ENCODE measurements around the gene KCNG3. TPM values are rescaled to one million over a fixed set of nuclear protein-coding genes. Genes with fewer than 3 reads are reported as not detected.

Gene KCNG3
- total RNA-seq, 1 donor from 2014 or later = under 0.01 TPM

DNA sequence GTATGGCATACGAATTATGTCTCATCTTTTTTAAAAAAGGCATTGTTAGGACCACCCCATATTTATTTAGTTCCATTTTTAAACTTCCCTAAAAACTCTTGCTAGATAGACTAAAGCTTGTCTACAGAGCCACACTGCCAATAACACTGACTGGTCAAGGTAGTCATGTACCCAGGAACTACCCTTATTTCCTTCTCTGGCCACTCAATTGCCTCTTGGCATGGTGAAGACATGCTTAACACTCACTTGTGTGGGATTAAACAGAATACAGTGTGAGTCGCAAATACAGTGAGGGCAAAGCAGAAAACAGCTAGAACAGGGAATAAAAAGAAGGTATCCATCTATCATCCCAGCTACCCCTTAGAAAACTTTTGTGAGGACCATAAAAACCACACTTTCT is 57.4 kb downstream of the KCNG3 start:
- Histone ChIP-seq H3K36me3 (ENCODE audit: control insufficient read depth in 3 of 3, insufficient read depth in 3 of 3, low read length in 3 of 3) (no peaks in the 10 kb centered on the region), H3K27ac (ENCODE audit: low read depth, low read length) (no peak overlapping the region), H3K9ac (ENCODE audit: low read depth in 1 of 3, low read length in 3 of 3) (no peak overlapping the region), H3K4me1 (ENCODE audit: control insufficient read depth in 3 of 3, insufficient read depth in 3 of 3, low read length in 3 of 3) (no peaks in the 10 kb centered on the region), H3K4me3 (ENCODE audit: low read length in 3 of 3) (no peak overlapping the region), H3K27me3 (ENCODE audit: control insufficient read depth in 3 of 3, insufficient read depth in 3 of 3, low read length in 3 of 3) (no peaks in the 10 kb centered on the region), H3K9me3 (ENCODE audit: control insufficient read depth in 3 of 3, low read length in 3 of 3) (no peaks in the 10 kb centered on the region)

DNA sequence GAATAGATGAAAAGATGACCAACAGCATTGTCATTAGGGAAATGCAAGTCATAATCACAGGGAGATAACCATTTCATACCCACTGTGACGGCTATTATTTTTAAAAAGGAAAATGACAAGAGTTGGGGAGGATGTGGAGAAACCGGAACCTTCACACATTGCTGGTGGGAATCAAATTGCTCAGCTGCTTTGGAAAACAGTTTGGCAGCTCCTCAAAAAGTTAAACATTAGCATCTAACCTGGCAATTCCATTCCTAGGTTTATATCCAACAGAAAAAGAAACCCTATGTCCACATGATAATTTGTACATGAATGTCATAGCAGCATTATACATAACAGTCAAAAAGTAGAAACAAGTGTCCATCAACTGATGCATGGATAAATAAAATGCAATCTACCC is 58.2 kb downstream of the KCNG3 start:
- Histone ChIP-seq H3K27ac (ENCODE audit: low read depth, low read length) (no peak overlapping the region), H3K36me3 (ENCODE audit: control insufficient read depth in 3 of 3, insufficient read depth in 3 of 3, low read length in 3 of 3) (no peaks in the 10 kb centered on the region), H3K9me3 (ENCODE audit: control insufficient read depth in 3 of 3, low read length in 3 of 3) (no peaks in the 10 kb centered on the region), H3K4me3 (ENCODE audit: low read length in 3 of 3) (no peak overlapping the region), H3K9ac (ENCODE audit: low read depth in 1 of 3, low read length in 3 of 3) (no peak overlapping the region), H3K4me1 (ENCODE audit: control insufficient read depth in 3 of 3, insufficient read depth in 3 of 3, low read length in 3 of 3) (no peaks in the 10 kb centered on the region), H3K27me3 (ENCODE audit: control insufficient read depth in 3 of 3, insufficient read depth in 3 of 3, low read length in 3 of 3) (no peaks in the 10 kb centered on the region)

DNA sequence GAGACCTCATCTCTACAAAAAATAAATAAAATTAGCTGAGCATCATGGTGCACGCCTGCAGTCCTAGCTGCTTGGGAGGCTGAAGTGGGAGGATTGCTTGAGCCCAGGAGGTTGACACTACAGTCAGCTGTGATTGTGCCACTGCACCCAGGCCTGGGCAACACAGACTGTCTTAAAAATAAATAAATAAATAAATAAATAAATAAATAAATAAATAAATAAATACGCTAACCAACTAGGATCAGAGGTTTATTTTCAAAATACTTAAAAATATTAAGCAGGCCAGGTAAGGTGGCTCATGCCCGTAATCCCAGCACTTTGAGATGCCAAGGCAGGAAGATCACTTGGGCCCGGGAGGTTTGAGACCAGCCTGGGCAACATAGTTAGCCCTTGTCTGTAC is 63.6 kb downstream of the KCNG3 start:
- Histone ChIP-seq H3K9ac (ENCODE audit: low read depth in 1 of 3, low read length in 3 of 3) (no peak overlapping the region), H3K36me3 (ENCODE audit: control insufficient read depth in 3 of 3, insufficient read depth in 3 of 3, low read length in 3 of 3) (no peaks in the 10 kb centered on the region), H3K27ac (ENCODE audit: low read depth, low read length) (no peak overlapping the region), H3K9me3 (ENCODE audit: control insufficient read depth in 3 of 3, low read length in 3 of 3) (no peaks in the 10 kb centered on the region), H3K27me3 (ENCODE audit: control insufficient read depth in 3 of 3, insufficient read depth in 3 of 3, low read length in 3 of 3) (no peaks in the 10 kb centered on the region), H3K4me1 (ENCODE audit: control insufficient read depth in 3 of 3, insufficient read depth in 3 of 3, low read length in 3 of 3) (no peaks in the 10 kb centered on the region), H3K4me3 (ENCODE audit: low read length in 3 of 3) (no peak overlapping the region)

DNA sequence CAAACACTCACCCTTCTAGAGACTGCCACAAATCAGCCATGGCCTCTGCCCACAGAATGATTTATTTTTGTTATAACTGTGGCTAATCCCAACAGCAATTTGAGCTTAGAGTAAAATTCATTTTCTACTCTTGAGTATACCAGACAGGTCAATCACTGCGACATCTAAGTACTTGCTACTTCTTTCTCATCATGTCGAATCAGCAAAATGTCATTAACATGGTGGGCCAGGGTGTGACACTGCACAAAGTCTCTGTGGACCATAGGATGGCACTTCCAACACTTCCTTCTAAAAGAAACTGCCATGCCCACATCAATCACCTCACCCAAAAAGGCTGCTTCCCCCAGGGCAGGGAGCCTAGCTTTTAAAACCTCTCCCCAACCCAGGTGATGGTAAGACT is 64.4 kb downstream of the KCNG3 start:
- no peaks in the 10 kb centered on the region for H3K36me3 ChIP-seq (ENCODE audit: control insufficient read depth in 3 of 3, insufficient read depth in 3 of 3, low read length in 3 of 3)
- no peak overlapping the region for H3K27ac ChIP-seq (ENCODE audit: low read depth, low read length)
- no peaks in the 10 kb centered on the region for H3K4me1 ChIP-seq (ENCODE audit: control insufficient read depth in 3 of 3, insufficient read depth in 3 of 3, low read length in 3 of 3)
- H3K9ac ChIP-seq (ENCODE audit: low read depth in 1 of 3, low read length in 3 of 3) = no peak overlapping the region
- H3K9me3 ChIP-seq (ENCODE audit: control insufficient read depth in 3 of 3, low read length in 3 of 3) = no peaks in the 10 kb centered on the region
- H3K27me3 ChIP-seq (ENCODE audit: control insufficient read depth in 3 of 3, insufficient read depth in 3 of 3, low read length in 3 of 3) = no peaks in the 10 kb centered on the region
- H3K4me3 ChIP-seq (ENCODE audit: low read length in 3 of 3) = no peak overlapping the region

DNA sequence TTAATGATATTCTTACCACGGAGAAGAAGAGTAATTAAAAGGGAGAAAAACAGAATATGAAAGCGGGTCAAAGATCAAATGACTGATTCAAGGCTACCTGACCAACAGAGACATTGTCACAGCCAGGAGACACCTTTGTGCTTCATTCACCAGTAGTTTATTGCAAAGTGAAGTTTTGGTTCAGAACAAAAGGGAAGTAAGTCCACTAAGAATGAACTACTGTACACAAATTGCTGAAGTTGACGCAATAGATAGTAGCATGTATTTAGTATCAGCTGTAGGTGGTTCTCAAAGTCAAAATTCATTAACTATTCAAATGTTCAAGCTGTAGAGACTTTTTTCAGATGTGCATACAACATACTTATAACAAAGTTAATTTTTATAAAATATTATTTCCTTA is 68.1 kb downstream of the KCNG3 start:
- Histone ChIP-seq H3K4me3 (ENCODE audit: low read length in 3 of 3) (no peak overlapping the region), H3K27me3 (ENCODE audit: control insufficient read depth in 3 of 3, insufficient read depth in 3 of 3, low read length in 3 of 3) (peaks cover 0 to 4% (median 0%) of the 10 kb centered on the region in 3 donors), H3K36me3 (ENCODE audit: control insufficient read depth in 3 of 3, insufficient read depth in 3 of 3, low read length in 3 of 3) (no peaks in the 10 kb centered on the region), H3K27ac (ENCODE audit: low read depth, low read length) (no peak overlapping the region), H3K9ac (ENCODE audit: low read depth in 1 of 3, low read length in 3 of 3) (no peak overlapping the region), H3K9me3 (ENCODE audit: control insufficient read depth in 3 of 3, low read length in 3 of 3) (no peaks in the 10 kb centered on the region), H3K4me1 (ENCODE audit: control insufficient read depth in 3 of 3, insufficient read depth in 3 of 3, low read length in 3 of 3) (no peaks in the 10 kb centered on the region)

GRCh38 chr2:42424033-42424432 is 69.7 kb downstream of the KCNG3 start:
- H3K27me3 ChIP-seq (ENCODE audit: control insufficient read depth in 3 of 3, insufficient read depth in 3 of 3, low read length in 3 of 3) = peaks cover 0 to 4% (median 0%) of the 10 kb centered on the region in 3 donors
- H3K9ac ChIP-seq (ENCODE audit: low read depth in 1 of 3, low read length in 3 of 3) = no peak overlapping the region
- no peak overlapping the region for H3K4me3 ChIP-seq (ENCODE audit: low read length in 3 of 3)
- H3K36me3 ChIP-seq (ENCODE audit: control insufficient read depth in 3 of 3, insufficient read depth in 3 of 3, low read length in 3 of 3) = no peaks in the 10 kb centered on the region
- H3K4me1 ChIP-seq (ENCODE audit: control insufficient read depth in 3 of 3, insufficient read depth in 3 of 3, low read length in 3 of 3) = no peaks in the 10 kb centered on the region
- H3K27ac ChIP-seq (ENCODE audit: low read depth, low read length) = no peak overlapping the region
- no peaks in the 10 kb centered on the region for H3K9me3 ChIP-seq (ENCODE audit: control insufficient read depth in 3 of 3, low read length in 3 of 3)

GRCh38 chr2:42421601-42422239 is 72.1 kb downstream of the KCNG3 start:
- no peak overlapping the region for H3K9ac ChIP-seq (ENCODE audit: low read depth in 1 of 3, low read length in 3 of 3)
- peaks cover 0 to 4% (median 0%) of the 10 kb centered on the region in 3 donors for H3K27me3 ChIP-seq (ENCODE audit: control insufficient read depth in 3 of 3, insufficient read depth in 3 of 3, low read length in 3 of 3)
- no peaks in the 10 kb centered on the region for H3K36me3 ChIP-seq (ENCODE audit: control insufficient read depth in 3 of 3, insufficient read depth in 3 of 3, low read length in 3 of 3)
- H3K4me3 ChIP-seq (ENCODE audit: low read length in 3 of 3) = no peak overlapping the region
- no peaks in the 10 kb centered on the region for H3K4me1 ChIP-seq (ENCODE audit: control insufficient read depth in 3 of 3, insufficient read depth in 3 of 3, low read length in 3 of 3)
- H3K27ac ChIP-seq (ENCODE audit: low read depth, low read length) = no peak overlapping the region
- no peaks in the 10 kb centered on the region for H3K9me3 ChIP-seq (ENCODE audit: control insufficient read depth in 3 of 3, low read length in 3 of 3)

DNA sequence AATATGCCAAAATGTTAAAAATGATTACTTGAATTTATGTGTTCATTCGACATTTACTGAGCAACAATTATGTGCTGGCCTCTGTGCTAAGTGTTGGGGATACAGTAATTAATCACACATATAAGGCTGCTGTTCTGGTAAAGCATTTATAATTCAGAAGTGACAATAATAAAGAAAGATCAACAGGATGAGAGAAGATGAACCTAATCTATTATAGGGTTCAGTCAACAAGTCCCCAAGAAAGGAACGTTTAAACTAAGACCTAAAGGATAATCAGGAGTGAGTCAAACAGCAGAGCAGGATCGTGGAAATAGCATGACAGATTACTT is 72.7 kb downstream of the KCNG3 start:
- peaks cover 0 to 4% (median 0%) of the 10 kb centered on the region in 3 donors for H3K27me3 ChIP-seq (ENCODE audit: control insufficient read depth in 3 of 3, insufficient read depth in 3 of 3, low read length in 3 of 3)
- H3K36me3 ChIP-seq (ENCODE audit: control insufficient read depth in 3 of 3, insufficient read depth in 3 of 3, low read length in 3 of 3) = no peaks in the 10 kb centered on the region
- no peaks in the 10 kb centered on the region for H3K9me3 ChIP-seq (ENCODE audit: control insufficient read depth in 3 of 3, low read length in 3 of 3)
- no peak overlapping the region for H3K4me3 ChIP-seq (ENCODE audit: low read length in 3 of 3)
- no peaks in the 10 kb centered on the region for H3K4me1 ChIP-seq (ENCODE audit: control insufficient read depth in 3 of 3, insufficient read depth in 3 of 3, low read length in 3 of 3)
- H3K27ac ChIP-seq (ENCODE audit: low read depth, low read length) = no peak overlapping the region
- H3K9ac ChIP-seq (ENCODE audit: low read depth in 1 of 3, low read length in 3 of 3) = no peak overlapping the region

- Histone ChIP-seq H3K9ac (ENCODE audit: low read depth in 1 of 3, low read length in 3 of 3) (no peak overlapping the region), H3K36me3 (ENCODE audit: control insufficient read depth in 3 of 3, insufficient read depth in 3 of 3, low read length in 3 of 3) (no peaks in the 10 kb centered on the region), H3K4me1 (ENCODE audit: control insufficient read depth in 3 of 3, insufficient read depth in 3 of 3, low read length in 3 of 3) (no peaks in the 10 kb centered on the region), H3K9me3 (ENCODE audit: control insufficient read depth in 3 of 3, low read length in 3 of 3) (no peaks in the 10 kb centered on the region), H3K27ac (ENCODE audit: low read depth, low read length) (no peak overlapping the region), H3K27me3 (ENCODE audit: control insufficient read depth in 3 of 3, insufficient read depth in 3 of 3, low read length in 3 of 3) (no peaks in the 10 kb centered on the region), H3K4me3 (ENCODE audit: low read length in 3 of 3) (no peak overlapping the region)
Observed at GRCh38 chr2:42414648-42415047, 79.1 kb downstream of the KCNG3 start.

DNA sequence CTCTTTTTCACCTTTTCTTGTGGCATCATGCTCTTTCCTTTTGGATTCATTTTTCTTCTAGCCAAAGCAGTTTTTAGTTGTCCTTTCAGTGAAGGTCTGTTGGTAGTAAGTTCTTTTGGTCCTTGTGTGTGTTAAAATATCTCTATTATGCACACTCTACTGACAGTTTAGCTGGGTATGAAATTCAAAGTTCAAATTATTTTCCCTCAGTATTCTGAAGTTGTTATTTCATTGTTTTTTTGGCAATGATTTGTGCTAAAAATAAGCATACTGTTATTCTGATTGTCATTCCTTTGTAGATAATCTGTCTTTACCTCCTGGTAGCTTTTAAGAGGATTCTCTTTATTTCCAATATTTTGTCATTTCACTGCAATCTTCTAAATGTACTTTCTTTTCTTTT is 79.6 kb downstream of the KCNG3 start:
- Histone ChIP-seq H3K27me3 (ENCODE audit: control insufficient read depth in 3 of 3, insufficient read depth in 3 of 3, low read length in 3 of 3) (no peaks in the 10 kb centered on the region), H3K4me3 (ENCODE audit: low read length in 3 of 3) (no peak overlapping the region), H3K9me3 (ENCODE audit: control insufficient read depth in 3 of 3, low read length in 3 of 3) (no peaks in the 10 kb centered on the region), H3K27ac (ENCODE audit: low read depth, low read length) (no peak overlapping the region), H3K9ac (ENCODE audit: low read depth in 1 of 3, low read length in 3 of 3) (no peak overlapping the region), H3K4me1 (ENCODE audit: control insufficient read depth in 3 of 3, insufficient read depth in 3 of 3, low read length in 3 of 3) (no peaks in the 10 kb centered on the region), H3K36me3 (ENCODE audit: control insufficient read depth in 3 of 3, insufficient read depth in 3 of 3, low read length in 3 of 3) (no peaks in the 10 kb centered on the region)
